GM12892 (cell line): Measurements from ENCODE around the gene ATP6V0E1.

Experiments used
- POLR2A ChIP-seq: IDR thresholded peaks from 2 replicates; pipeline ENCODE4 v1.6.1; 2011; ENCODE audit warnings: low read depth, low read length, control low read depth
- POLR2AphosphoS5 ChIP-seq: IDR thresholded peaks from 2 replicates; pipeline ENCODE4 v1.6.1; 2011; ENCODE audit warnings: low read depth, low read length, control low read depth
- TAF1 ChIP-seq: IDR thresholded peaks from 2 replicates; pipeline ENCODE4 v1.6.1; 2011; ENCODE audit warnings: low read depth, mild to moderate bottlenecking, control low read depth, low read length, borderline replicate concordance

DNA sequence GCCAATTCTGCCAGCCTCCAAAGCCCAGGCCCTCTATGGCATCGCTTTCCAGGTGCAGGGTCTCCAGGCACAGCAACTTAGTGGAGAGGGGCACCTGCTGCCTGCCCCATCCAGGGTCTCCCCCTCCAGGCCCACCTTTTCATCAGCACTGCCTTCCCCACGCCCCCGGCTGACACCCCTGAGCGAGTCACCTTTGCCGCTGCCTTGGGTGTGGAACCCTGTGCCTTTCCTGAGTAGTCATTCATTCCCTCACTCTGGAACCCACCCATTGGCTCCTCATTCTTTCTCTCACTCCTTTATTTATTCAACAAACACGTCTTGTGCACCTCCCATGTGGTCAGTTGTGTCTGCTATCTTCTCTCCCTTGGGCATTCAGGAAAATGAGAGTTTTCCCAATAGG, 38.8 kb upstream of the ATP6V0E1 start:
- TF ChIP-seq POLR2A: no peak
- no peak for TF ChIP-seq TAF1
- TF ChIP-seq POLR2AphosphoS5: no peak
